Mesenchymal stem cell (in vitro differentiated cells and primary cell): ENCODE measurements around the gene MATN1.

Experiments
- DNase-seq: peaks from one replicate; pipeline ENCODE4 v3.0.0-alpha.2; 2013
- H2AFZ ChIP-seq: one replicate; pipeline ENCODE4 v1.6.1; 2013; ENCODE audit warnings: low read depth, mild to moderate bottlenecking, control low read depth, inconsistent platforms, low read length, moderate library complexity
- H2AK5ac ChIP-seq: 2 replicates; pipeline ENCODE4 v1.6.1; 2013; ENCODE audit warnings: low read length, moderate library complexity, mild to moderate bottlenecking, inconsistent platforms; ENCODE audit not compliant: severe bottlenecking
- H2BK120ac ChIP-seq: one replicate; pipeline ENCODE4 v1.6.1; 2013; ENCODE audit warnings: low read depth, mild to moderate bottlenecking, inconsistent platforms, low read length, moderate library complexity
- H2BK12ac ChIP-seq, 2 experiments: one replicate each; pipeline ENCODE4 v1.6.1; 2013; ENCODE audit warnings: inconsistent platforms in 2 of 2, low read length in 2 of 2, mild to moderate bottlenecking in 2 of 2, moderate library complexity in 2 of 2, control low read depth in 1 of 2
- H2BK15ac ChIP-seq: one replicate; pipeline ENCODE4 v1.6.1; 2013; ENCODE audit warnings: mild to moderate bottlenecking, low read depth, inconsistent platforms; ENCODE audit not compliant: poor library complexity, severe bottlenecking
- H2BK5ac ChIP-seq: 2 replicates; pipeline ENCODE4 v1.6.1; 2013; ENCODE audit warnings: low read depth, mild to moderate bottlenecking, low read length, control low read depth, inconsistent platforms; ENCODE audit not compliant: poor library complexity, severe bottlenecking
- H3K14ac ChIP-seq, 2 experiments: one replicate each; pipeline ENCODE4 v1.6.1; 2013; ENCODE audit warnings: inconsistent platforms in 2 of 2, low read length in 2 of 2, control low read depth in 1 of 2, mild to moderate bottlenecking in 1 of 2, moderate library complexity in 1 of 2
- H3K18ac ChIP-seq, 2 experiments: one replicate each; pipeline ENCODE4 v1.6.1; 2013; ENCODE audit warnings: inconsistent platforms in 2 of 2, low read length in 2 of 2, control low read depth in 1 of 2, low read depth in 1 of 2, mild to moderate bottlenecking in 1 of 2
- H3K23ac ChIP-seq, 2 experiments: one replicate each; pipeline ENCODE4 v1.6.1; 2013; ENCODE audit warnings: inconsistent platforms in 2 of 2, low read length in 2 of 2, mild to moderate bottlenecking in 2 of 2, moderate library complexity in 2 of 2, control low read depth in 1 of 2
- H3K27ac ChIP-seq: 2 replicates; pipeline ENCODE4 v1.5.1; 2013; ENCODE audit warnings: mild to moderate bottlenecking, moderate library complexity, low read length, control low read depth, inconsistent platforms; ENCODE audit not compliant: poor library complexity, severe bottlenecking
- H3K27me3 ChIP-seq, 2 experiments: 2 replicates each; pipeline versions ENCODE4 v1.6.1 to v1.7.0; 2013; ENCODE audit warnings: low read length in 2 of 2, mild to moderate bottlenecking in 2 of 2, moderate library complexity in 2 of 2, control low read depth in 1 of 2, inconsistent platforms in 1 of 2; ENCODE audit not compliant: control insufficient read depth in 1 of 2, insufficient read depth in 1 of 2
- H3K36me3 ChIP-seq, 2 experiments: 2 replicates each; pipeline versions ENCODE4 v1.6.1 to v1.7.0; 2013; ENCODE audit warnings: low read length in 2 of 2, control low read depth in 1 of 2, inconsistent platforms in 1 of 2, low read depth in 1 of 2, mild to moderate bottlenecking in 1 of 2; ENCODE audit not compliant: insufficient read depth in 2 of 2, control insufficient read depth in 1 of 2
- H3K4ac ChIP-seq, 2 experiments: one replicate each; pipeline ENCODE4 v1.6.1; 2013; ENCODE audit warnings: inconsistent platforms in 2 of 2, low read length in 2 of 2, mild to moderate bottlenecking in 2 of 2, moderate library complexity in 2 of 2, control low read depth in 1 of 2, low read depth in 1 of 2
- H3K4me1 ChIP-seq: 2 replicates; pipeline ENCODE4 v1.6.1; 2013; ENCODE audit warnings: low read depth, low read length, control low read depth; ENCODE audit not compliant: control insufficient read depth, insufficient read depth
- H3K4me2 ChIP-seq: 2 replicates; pipeline ENCODE4 v1.6.1; 2013; ENCODE audit warnings: low read length, mild to moderate bottlenecking, inconsistent platforms; ENCODE audit not compliant: poor library complexity, severe bottlenecking
- H3K4me3 ChIP-seq, 2 experiments: 2 replicates each; pipeline versions ENCODE4 v1.5.1 to v1.7.0; 2013; ENCODE audit warnings: low read length in 2 of 2, mild to moderate bottlenecking in 2 of 2, control low read depth in 1 of 2, low read depth in 1 of 2; ENCODE audit not compliant: insufficient read depth in 1 of 2
- H3K79me1 ChIP-seq: replicated peaks from 2 replicates; pipeline ENCODE4 v1.6.1; 2013; ENCODE audit warnings: mild to moderate bottlenecking, control low read depth, low read length, inconsistent platforms; ENCODE audit not compliant: poor library complexity, severe bottlenecking
- H3K9ac ChIP-seq: 2 replicates; pipeline ENCODE4 v1.7.0; 2013; ENCODE audit warnings: mild to moderate bottlenecking, low read length, moderate library complexity
- H3K9me3 ChIP-seq: 2 replicates; pipeline ENCODE4 v1.7.0; 2013; ENCODE audit warnings: mild to moderate bottlenecking, low read length; ENCODE audit not compliant: control insufficient read depth
- H4K8ac ChIP-seq: one replicate; pipeline ENCODE4 v1.6.1; 2013; ENCODE audit warnings: inconsistent platforms, mild to moderate bottlenecking, low read length, moderate library complexity
- H4K91ac ChIP-seq: one replicate; pipeline ENCODE4 v1.6.1; 2013; ENCODE audit warnings: mild to moderate bottlenecking, low read length, inconsistent platforms
- WGBS: methylation state at CpG from one replicate; pipeline ENCODE4 v1.1.7; 2013; ENCODE audit warnings: mixed read lengths; 5-methylcytosine and 5-hydroxymethylcytosine counted together

MATN1 gene

GRCh38 chr1:30708361-30708728 is 15.0 kb downstream of the MATN1 start:
- no peak overlapping the region for H2AK5ac ChIP-seq
- no peak overlapping the region for H2AFZ ChIP-seq
- no peak overlapping the region for H3K23ac ChIP-seq
- 38% methylated on average over 8 of the region's 8 CpGs for WGBS
- H3K9ac ChIP-seq, result no peak overlapping the region
- no peak overlapping the region for H2BK12ac ChIP-seq
- no peak overlapping the region for H3K14ac ChIP-seq
- no peak for DNase-seq
- no peak overlapping the region for H2BK120ac ChIP-seq
- H3K27me3 ChIP-seq, result peaks cover 0 to 44% of the 10 kb centered on the region in 2 experiments
- no peak overlapping the region for H4K8ac ChIP-seq
- H2BK5ac ChIP-seq, result no peak overlapping the region
- no peaks in the 10 kb centered on the region for H3K9me3 ChIP-seq
- H3K4ac ChIP-seq, result no peak overlapping the region
- no peak overlapping the region for H2BK15ac ChIP-seq
- H3K4me3 ChIP-seq, result no peak overlapping the region
- H4K91ac ChIP-seq, result no peak overlapping the region
- H3K27ac ChIP-seq, result no peak overlapping the region
- H3K4me1 ChIP-seq, result peaks cover 8% of the 10 kb centered on the region
- H3K4me2 ChIP-seq, result no peak overlapping the region
- no peak overlapping the region for H3K18ac ChIP-seq
- H3K79me1 ChIP-seq, result no peaks in the 10 kb centered on the region
- no peaks in the 10 kb centered on the region for H3K36me3 ChIP-seq

GRCh38 chr1:30707412-30708360 is 15.7 kb downstream of the MATN1 start:
- no peak overlapping the region for H2AFZ ChIP-seq
- H3K4ac ChIP-seq, result no peak overlapping the region
- no peak overlapping the region for H3K18ac ChIP-seq
- H3K27me3 ChIP-seq, result peaks cover 0 to 44% of the 10 kb centered on the region in 2 experiments
- H3K36me3 ChIP-seq, result no peaks in the 10 kb centered on the region
- no peaks in the 10 kb centered on the region for H3K79me1 ChIP-seq
- H3K4me2 ChIP-seq, result no peak overlapping the region
- peaks cover 8% of the 10 kb centered on the region for H3K4me1 ChIP-seq
- WGBS, result 44% methylated on average over 14 of the region's 16 CpGs
- H2BK12ac ChIP-seq, result no peak overlapping the region
- H2BK5ac ChIP-seq, result no peak overlapping the region
- H3K27ac ChIP-seq, result no peak overlapping the region
- H3K23ac ChIP-seq, result no peak overlapping the region
- H2BK15ac ChIP-seq, result no peak overlapping the region
- no peak overlapping the region for H2AK5ac ChIP-seq
- no peak overlapping the region for H3K9ac ChIP-seq
- H2BK120ac ChIP-seq, result no peak overlapping the region
- no peak overlapping the region for H3K14ac ChIP-seq
- no peaks in the 10 kb centered on the region for H3K9me3 ChIP-seq
- no peak overlapping the region for H4K8ac ChIP-seq
- H3K4me3 ChIP-seq, result no peak overlapping the region
- no peak overlapping the region for H4K91ac ChIP-seq
- DNase-seq, result peak; percentile 66

GRCh38 chr1:30706528-30706927 is 16.9 kb downstream of the MATN1 start:
- Histone ChIP-seq H3K79me1 (no peaks in the 10 kb centered on the region), H4K91ac (no peak overlapping the region), H2BK5ac (no peak overlapping the region), H3K27me3 (peaks cover 0 to 41% of the 10 kb centered on the region in 2 experiments), H3K14ac (peak overlapping the region in 1 of 2 experiments; percentile 63), H3K4ac (no peak overlapping the region), H3K18ac (no peak overlapping the region), H2AFZ (no peak overlapping the region), H4K8ac (no peak overlapping the region), H3K9ac (peak overlapping the region; percentile 21), H3K4me1 (peaks cover 8% of the 10 kb centered on the region), H2AK5ac (no peak overlapping the region), H2BK15ac (no peak overlapping the region), H3K27ac (no peak overlapping the region), H2BK12ac (no peak overlapping the region), H3K23ac (no peak overlapping the region), H3K4me3 (no peak overlapping the region), H3K9me3 (no peaks in the 10 kb centered on the region), H3K36me3 (no peaks in the 10 kb centered on the region), H2BK120ac (no peak overlapping the region), H3K4me2 (no peak overlapping the region)
- 66% methylated on average over 9 of the region's 9 CpGs for WGBS
- DNase-seq, result peak; percentile 41

- Histone ChIP-seq H2BK120ac (no peak overlapping the region), H3K4me2 (no peak overlapping the region), H3K18ac (no peak overlapping the region), H4K8ac (no peak overlapping the region), H2AFZ (no peak overlapping the region), H2AK5ac (no peak overlapping the region), H2BK12ac (no peak overlapping the region), H3K36me3 (no peaks in the 10 kb centered on the region), H2BK5ac (no peak overlapping the region), H3K9me3 (no peaks in the 10 kb centered on the region), H3K9ac (no peak overlapping the region), H3K4me1 (peaks cover 13% of the 10 kb centered on the region), H3K14ac (no peak overlapping the region), H3K4ac (no peak overlapping the region), H2BK15ac (no peak overlapping the region), H3K79me1 (no peaks in the 10 kb centered on the region), H3K27me3 (peaks cover 0 to 32% of the 10 kb centered on the region in 2 experiments), H3K23ac (no peak overlapping the region), H4K91ac (no peak overlapping the region), H3K27ac (no peak overlapping the region), H3K4me3 (no peak overlapping the region)
- WGBS, result 85% methylated on average over 4 of the region's 4 CpGs
- DNase-seq, result no peak
Measured at GRCh38 chr1:30705698-30706097, 17.7 kb downstream of the MATN1 start.
